ENCODE measurements around the gene LENG8. TPM values are rescaled to one million over a fixed set of nuclear protein-coding genes. Genes with fewer than 3 reads are reported as not detected.
A peak's percentile ranks its signal among the peaks of the same experiment; 100 is the strongest.

The LENG8 gene
- total RNA-seq, 1 experiment from 2014 or later, result 196 TPM

GRCh38 chr19:54464630-54465425 lies 15.8 kb downstream of the LENG8 start (continued):
- TF ChIP-seq YY1 (IDR thresholded peaks at IDR 0.05; ENCODE audit: extremely low read depth, insufficient replicate concordance, low read depth, low read length) (no peak), ELF1 (IDR thresholded peaks at IDR 0.05; ENCODE audit: borderline replicate concordance, low read depth) (no peak), ZNF274 (IDR thresholded peaks at IDR 0.05; ENCODE audit: low read depth, low read length) (no peak), POLR2AphosphoS5 (IDR thresholded peaks at IDR 0.05; ENCODE audit: low read depth, low read length) (peak; percentile 78), EZH2phosphoT487 (IDR thresholded peaks at IDR 0.05; ENCODE audit: borderline replicate concordance) (no peak), CTCF (IDR thresholded peaks at IDR 0.05 in 2 of 3, conservative IDR thresholded peaks at IDR 0.05 in 1 of 3; ENCODE audit: borderline replicate concordance in 1 of 3, insufficient read depth in 1 of 3, low read depth in 2 of 3, low read length in 2 of 3) (no peak), FOSL1 (IDR thresholded peaks at IDR 0.05; ENCODE audit: low read depth) (no peak), ZFX (IDR thresholded peaks at IDR 0.05) (peak; percentile 51; the same call in 1 of the 2 replicates), JUND (IDR thresholded peaks at IDR 0.05) (no peak), SP1 (IDR thresholded peaks at IDR 0.05; ENCODE audit: low read depth) (peak; percentile 78), EGR1 (IDR thresholded peaks at IDR 0.05; ENCODE audit: low read depth) (no peak), MAX (IDR thresholded peaks at IDR 0.05) (peak; percentile 92), CBX3 (IDR thresholded peaks at IDR 0.05; ENCODE audit: low read depth) (no peak)

Data from HCT116 (cell line).